NCI-H526 treated with DMSO at 0.1 percent for 48 hours (cell line): ENCODE measurements around the gene ANKRD11.

ENCODE experiments used
- DNase-seq: peaks from one replicate; lab custom pipeline; 2025; lab: John Stamatoyannopoulos, UW

ANKRD11 gene

GRCh38 chr16:89381788-89382187 lies 108.6 kb downstream of the ANKRD11 start:
- no peak for DNase-seq

- no peak for DNase-seq
Observed at GRCh38 chr16:89380681-89381080, 109.7 kb downstream of the ANKRD11 start.

GRCh38 chr16:89378947-89379771 lies 111.2 kb downstream of the ANKRD11 start:
- no peak for DNase-seq

GRCh38 chr16:89377453-89377848 lies 112.9 kb downstream of the ANKRD11 start:
- DNase-seq = no peak

- no peak for DNase-seq
Observed at GRCh38 chr16:89376812-89377452, 113.4 kb downstream of the ANKRD11 start.

- DNase-seq = no peak
Observed at GRCh38 chr16:89375686-89376085, 114.7 kb downstream of the ANKRD11 start.

- peak; percentile 14 for DNase-seq
Observed at GRCh38 chr16:89375021-89375420, 115.3 kb downstream of the ANKRD11 start.

GRCh38 chr16:89374393-89374960 lies 115.9 kb downstream of the ANKRD11 start:
- DNase-seq = peak; percentile 5

- DNase-seq = no peak
Observed at GRCh38 chr16:89373355-89374110, 116.8 kb downstream of the ANKRD11 start.

GRCh38 chr16:89371968-89372634 lies 118.3 kb downstream of the ANKRD11 start:
- no peak for DNase-seq

- DNase-seq = no peak
Observed at GRCh38 chr16:89371386-89371785, 119.0 kb downstream of the ANKRD11 start.

GRCh38 chr16:89370601-89371000 lies 119.8 kb downstream of the ANKRD11 start:
- no peak for DNase-seq

GRCh38 chr16:89370081-89370511 lies 120.3 kb downstream of the ANKRD11 start:
- DNase-seq = no peak

GRCh38 chr16:89369266-89369895 lies 121.0 kb downstream of the ANKRD11 start:
- no peak for DNase-seq

- DNase-seq = no peak
Observed at GRCh38 chr16:89368604-89369249, 121.6 kb downstream of the ANKRD11 start.

GRCh38 chr16:89367538-89367915 lies 122.8 kb downstream of the ANKRD11 start:
- DNase-seq = no peak

GRCh38 chr16:89366561-89367537 lies 123.5 kb downstream of the ANKRD11 start:
- DNase-seq = no peak

GRCh38 chr16:89365996-89366395 lies 124.4 kb downstream of the ANKRD11 start:
- no peak for DNase-seq

GRCh38 chr16:89365044-89365467 lies 125.3 kb downstream of the ANKRD11 start:
- no peak for DNase-seq

- DNase-seq = no peak
Observed at GRCh38 chr16:89364606-89365005, 125.8 kb downstream of the ANKRD11 start.
